ENCODE results near the gene SIRT2.

SIRT2 gene

DNA sequence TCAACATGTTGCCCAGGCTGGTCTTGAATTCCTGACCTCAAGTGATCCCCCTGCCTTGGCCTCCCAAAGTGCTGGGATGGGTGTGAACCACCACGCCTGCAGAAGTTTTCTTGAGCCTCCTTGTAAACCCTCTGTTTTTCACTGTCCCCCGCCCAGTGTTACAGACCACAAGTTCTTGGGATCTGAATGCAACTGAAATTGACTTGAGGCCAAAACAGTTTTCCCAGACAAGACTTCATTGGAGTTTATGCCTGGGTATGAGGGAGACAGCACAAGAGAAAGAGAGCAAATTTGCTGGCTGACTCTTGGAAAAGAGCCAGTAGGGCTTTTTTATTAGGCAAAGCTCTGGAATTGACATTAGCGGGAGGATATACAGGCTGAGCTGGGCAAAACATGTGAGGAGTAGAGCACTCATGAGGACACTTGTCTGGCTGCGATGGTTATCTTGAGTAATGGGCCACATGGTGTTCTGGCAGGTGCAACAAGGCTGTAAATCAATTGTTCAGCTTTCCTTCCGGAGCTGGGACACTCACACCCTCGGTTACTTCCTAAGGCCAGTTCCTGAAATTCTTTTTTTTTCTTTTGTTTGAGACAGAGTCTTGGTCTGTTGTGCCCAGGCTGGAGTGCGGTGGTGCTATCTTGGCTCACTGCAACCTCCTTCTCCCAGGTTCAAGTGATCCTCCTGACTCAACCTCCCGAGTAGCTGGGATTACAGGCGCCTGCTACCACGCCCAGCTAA is 36.9 kb downstream of the SIRT2 start (continued):
- TF ChIP-seq ZXDB (tag by site-specific recombination; IDR thresholded peaks at IDR 0.05) (peak; percentile 96), ZNF157 (tag by site-specific recombination; IDR thresholded peaks at IDR 0.05) (0 out of 2 replicates have a peak, but pooled peaks have one; percentile 37), ZNF366 (tag by site-specific recombination; conservative IDR thresholded peaks at IDR 0.05) (peak; percentile 69; the same call in 1 of the 2 replicates), ZNF24 (tag by site-specific recombination; IDR thresholded peaks at IDR 0.05) (peak; percentile 88; the same call in 1 of the 2 replicates), ZNF548 (tag by site-specific recombination; IDR thresholded peaks at IDR 0.05) (no peak), ZSCAN30 (tag by site-specific recombination; IDR thresholded peaks at IDR 0.05) (peak; percentile 98), BCL11A (tag by site-specific recombination; IDR thresholded peaks at IDR 0.05; ENCODE audit: low read depth) (peak; percentile 67; the same call in 1 of the 2 replicates), ZNF404 (tag by site-specific recombination; IDR thresholded peaks at IDR 0.05) (peak; percentile 33; the same call in 1 of the 2 replicates), ZNF670 (tag by site-specific recombination; IDR thresholded peaks at IDR 0.05; ENCODE audit: low read depth) (no peak), ZNF544 (tag by site-specific recombination; IDR thresholded peaks at IDR 0.05) (no peak), ZBTB49 (tag by site-specific recombination; IDR thresholded peaks at IDR 0.05; ENCODE audit: low read depth) (peak; percentile 89), GLI2 (tag by site-specific recombination; IDR thresholded peaks at IDR 0.05; ENCODE audit: borderline replicate concordance, low read depth) (no peak; the same call in 1 of the 2 replicates), SP7 (tag by site-specific recombination; IDR thresholded peaks at IDR 0.05) (peak; percentile 99), PBX3 (CRISPR knock-in tag; IDR thresholded peaks at IDR 0.05) (no peak), ZNF624 (tag by site-specific recombination; IDR thresholded peaks at IDR 0.05) (no peak), ZNF792 (tag by site-specific recombination; IDR thresholded peaks at IDR 0.05) (no peak), ZNF23 (tag by site-specific recombination; IDR thresholded peaks at IDR 0.05; ENCODE audit: borderline replicate concordance) (no peak), IKZF3 (tag by site-specific recombination; IDR thresholded peaks at IDR 0.05) (peak; percentile 93)
- TF ChIP-seq, protein P1, sequence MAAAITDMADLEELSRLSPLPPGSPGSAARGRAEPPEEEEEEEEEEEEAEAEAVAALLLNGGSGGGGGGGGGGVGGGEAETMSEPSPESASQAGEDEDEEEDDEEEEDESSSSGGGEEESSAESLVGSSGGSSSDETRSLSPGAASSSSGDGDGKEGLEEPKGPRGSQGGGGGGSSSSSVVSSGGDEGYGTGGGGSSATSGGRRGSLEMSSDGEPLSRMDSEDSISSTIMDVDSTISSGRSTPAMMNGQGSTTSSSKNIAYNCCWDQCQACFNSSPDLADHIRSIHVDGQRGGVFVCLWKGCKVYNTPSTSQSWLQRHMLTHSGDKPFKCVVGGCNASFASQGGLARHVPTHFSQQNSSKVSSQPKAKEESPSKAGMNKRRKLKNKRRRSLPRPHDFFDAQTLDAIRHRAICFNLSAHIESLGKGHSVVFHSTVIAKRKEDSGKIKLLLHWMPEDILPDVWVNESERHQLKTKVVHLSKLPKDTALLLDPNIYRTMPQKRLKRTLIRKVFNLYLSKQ (tag by site-specific recombination; IDR thresholded peaks at IDR 0.05; ENCODE audit: borderline replicate concordance): no peak
- TF ChIP-seq, protein P2, sequence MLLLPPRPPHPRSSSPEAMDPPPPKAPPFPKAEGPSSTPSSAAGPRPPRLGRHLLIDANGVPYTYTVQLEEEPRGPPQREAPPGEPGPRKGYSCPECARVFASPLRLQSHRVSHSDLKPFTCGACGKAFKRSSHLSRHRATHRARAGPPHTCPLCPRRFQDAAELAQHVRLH (tag by site-specific recombination; IDR thresholded peaks at IDR 0.05): peak; percentile 93
- TF ChIP-seq, protein P3, sequence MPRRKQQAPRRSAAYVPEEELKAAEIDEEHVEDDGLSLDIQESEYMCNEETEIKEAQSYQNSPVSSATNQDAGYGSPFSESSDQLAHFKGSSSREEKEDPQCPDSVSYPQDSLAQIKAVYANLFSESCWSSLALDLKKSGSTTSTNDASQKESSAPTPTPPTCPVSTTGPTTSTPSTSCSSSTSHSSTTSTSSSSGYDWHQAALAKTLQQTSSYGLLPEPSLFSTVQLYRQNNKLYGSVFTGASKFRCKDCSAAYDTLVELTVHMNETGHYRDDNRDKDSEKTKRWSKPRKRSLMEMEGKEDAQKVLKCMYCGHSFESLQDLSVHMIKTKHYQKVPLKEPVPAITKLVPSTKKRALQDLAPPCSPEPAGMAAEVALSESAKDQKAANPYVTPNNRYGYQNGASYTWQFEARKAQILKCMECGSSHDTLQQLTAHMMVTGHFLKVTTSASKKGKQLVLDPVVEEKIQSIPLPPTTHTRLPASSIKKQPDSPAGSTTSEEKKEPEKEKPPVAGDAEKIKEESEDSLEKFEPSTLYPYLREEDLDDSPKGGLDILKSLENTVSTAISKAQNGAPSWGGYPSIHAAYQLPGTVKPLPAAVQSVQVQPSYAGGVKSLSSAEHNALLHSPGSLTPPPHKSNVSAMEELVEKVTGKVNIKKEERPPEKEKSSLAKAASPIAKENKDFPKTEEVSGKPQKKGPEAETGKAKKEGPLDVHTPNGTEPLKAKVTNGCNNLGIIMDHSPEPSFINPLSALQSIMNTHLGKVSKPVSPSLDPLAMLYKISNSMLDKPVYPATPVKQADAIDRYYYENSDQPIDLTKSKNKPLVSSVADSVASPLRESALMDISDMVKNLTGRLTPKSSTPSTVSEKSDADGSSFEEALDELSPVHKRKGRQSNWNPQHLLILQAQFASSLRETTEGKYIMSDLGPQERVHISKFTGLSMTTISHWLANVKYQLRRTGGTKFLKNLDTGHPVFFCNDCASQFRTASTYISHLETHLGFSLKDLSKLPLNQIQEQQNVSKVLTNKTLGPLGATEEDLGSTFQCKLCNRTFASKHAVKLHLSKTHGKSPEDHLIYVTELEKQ (tag by site-specific recombination; IDR thresholded peaks at IDR 0.05; ENCODE audit: borderline replicate concordance): peak; percentile 100
- TF ChIP-seq, protein P4, sequence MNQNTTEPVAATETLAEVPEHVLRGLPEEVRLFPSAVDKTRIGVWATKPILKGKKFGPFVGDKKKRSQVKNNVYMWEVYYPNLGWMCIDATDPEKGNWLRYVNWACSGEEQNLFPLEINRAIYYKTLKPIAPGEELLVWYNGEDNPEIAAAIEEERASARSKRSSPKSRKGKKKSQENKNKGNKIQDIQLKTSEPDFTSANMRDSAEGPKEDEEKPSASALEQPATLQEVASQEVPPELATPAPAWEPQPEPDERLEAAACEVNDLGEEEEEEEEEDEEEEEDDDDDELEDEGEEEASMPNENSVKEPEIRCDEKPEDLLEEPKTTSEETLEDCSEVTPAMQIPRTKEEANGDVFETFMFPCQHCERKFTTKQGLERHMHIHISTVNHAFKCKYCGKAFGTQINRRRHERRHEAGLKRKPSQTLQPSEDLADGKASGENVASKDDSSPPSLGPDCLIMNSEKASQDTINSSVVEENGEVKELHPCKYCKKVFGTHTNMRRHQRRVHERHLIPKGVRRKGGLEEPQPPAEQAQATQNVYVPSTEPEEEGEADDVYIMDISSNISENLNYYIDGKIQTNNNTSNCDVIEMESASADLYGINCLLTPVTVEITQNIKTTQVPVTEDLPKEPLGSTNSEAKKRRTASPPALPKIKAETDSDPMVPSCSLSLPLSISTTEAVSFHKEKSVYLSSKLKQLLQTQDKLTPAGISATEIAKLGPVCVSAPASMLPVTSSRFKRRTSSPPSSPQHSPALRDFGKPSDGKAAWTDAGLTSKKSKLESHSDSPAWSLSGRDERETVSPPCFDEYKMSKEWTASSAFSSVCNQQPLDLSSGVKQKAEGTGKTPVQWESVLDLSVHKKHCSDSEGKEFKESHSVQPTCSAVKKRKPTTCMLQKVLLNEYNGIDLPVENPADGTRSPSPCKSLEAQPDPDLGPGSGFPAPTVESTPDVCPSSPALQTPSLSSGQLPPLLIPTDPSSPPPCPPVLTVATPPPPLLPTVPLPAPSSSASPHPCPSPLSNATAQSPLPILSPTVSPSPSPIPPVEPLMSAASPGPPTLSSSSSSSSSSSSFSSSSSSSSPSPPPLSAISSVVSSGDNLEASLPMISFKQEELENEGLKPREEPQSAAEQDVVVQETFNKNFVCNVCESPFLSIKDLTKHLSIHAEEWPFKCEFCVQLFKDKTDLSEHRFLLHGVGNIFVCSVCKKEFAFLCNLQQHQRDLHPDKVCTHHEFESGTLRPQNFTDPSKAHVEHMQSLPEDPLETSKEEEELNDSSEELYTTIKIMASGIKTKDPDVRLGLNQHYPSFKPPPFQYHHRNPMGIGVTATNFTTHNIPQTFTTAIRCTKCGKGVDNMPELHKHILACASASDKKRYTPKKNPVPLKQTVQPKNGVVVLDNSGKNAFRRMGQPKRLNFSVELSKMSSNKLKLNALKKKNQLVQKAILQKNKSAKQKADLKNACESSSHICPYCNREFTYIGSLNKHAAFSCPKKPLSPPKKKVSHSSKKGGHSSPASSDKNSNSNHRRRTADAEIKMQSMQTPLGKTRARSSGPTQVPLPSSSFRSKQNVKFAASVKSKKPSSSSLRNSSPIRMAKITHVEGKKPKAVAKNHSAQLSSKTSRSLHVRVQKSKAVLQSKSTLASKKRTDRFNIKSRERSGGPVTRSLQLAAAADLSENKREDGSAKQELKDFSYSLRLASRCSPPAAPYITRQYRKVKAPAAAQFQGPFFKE (tag by site-specific recombination; IDR thresholded peaks at IDR 0.05; ENCODE audit: borderline replicate concordance): no peak
- TF ChIP-seq, protein P5, sequence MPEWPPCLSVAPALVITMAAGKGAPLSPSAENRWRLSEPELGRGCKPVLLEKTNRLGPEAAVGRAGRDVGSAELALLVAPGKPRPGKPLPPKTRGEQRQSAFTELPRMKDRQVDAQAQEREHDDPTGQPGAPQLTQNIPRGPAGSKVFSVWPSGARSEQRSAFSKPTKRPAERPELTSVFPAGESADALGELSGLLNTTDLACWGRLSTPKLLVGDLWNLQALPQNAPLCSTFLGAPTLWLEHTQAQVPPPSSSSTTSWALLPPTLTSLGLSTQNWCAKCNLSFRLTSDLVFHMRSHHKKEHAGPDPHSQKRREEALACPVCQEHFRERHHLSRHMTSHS (tag by site-specific recombination; IDR thresholded peaks at IDR 0.05): peak; percentile 71; the same call in 1 of the 2 replicates
